NOMO-1 (cell line): ENCODE measurements around the gene SUSD6.

Source experiments
- DNase-seq, 2 experiments: peaks; one replicate each; lab custom pipeline; 2025; ENCODE audit not compliant: unreplicated experiment in 2 of 2; lab: John Stamatoyannopoulos, UW

Gene SUSD6

GRCh38 chr14:69670093-69670492 lies 58.7 kb downstream of the SUSD6 start:
- no peak for DNase-seq

GRCh38 chr14:69671365-69672030 lies 60.1 kb downstream of the SUSD6 start:
- no peak for DNase-seq

GRCh38 chr14:69672356-69672755 lies 61.0 kb downstream of the SUSD6 start:
- no peak for DNase-seq

- peak in 1 of 2 experiments; percentile 5 for DNase-seq
These were observed 61.7 kb downstream of the SUSD6 start for GRCh38 chr14:69673104-69673503.

GRCh38 chr14:69673578-69674305 lies 62.3 kb downstream of the SUSD6 start:
- DNase-seq: no peak

- DNase-seq: no peak
These were observed 63.3 kb downstream of the SUSD6 start for GRCh38 chr14:69674546-69675244.

- DNase-seq: no peak
These were observed 63.8 kb downstream of the SUSD6 start for GRCh38 chr14:69675245-69675583.

- no peak for DNase-seq
These were observed 64.6 kb downstream of the SUSD6 start for GRCh38 chr14:69675877-69676416.

- no peak for DNase-seq
These were observed 65.3 kb downstream of the SUSD6 start for GRCh38 chr14:69676723-69677122.

GRCh38 chr14:69680297-69680696 lies 68.9 kb downstream of the SUSD6 start:
- no peak for DNase-seq

- DNase-seq: peak in 1 of 2 experiments; percentile 69
These were observed 70.7 kb downstream of the SUSD6 start for GRCh38 chr14:69682136-69682535.

- peak in 1 of 2 experiments; percentile 63 for DNase-seq
These were observed 71.3 kb downstream of the SUSD6 start for GRCh38 chr14:69682621-69683263.

- DNase-seq: no peak
These were observed 72.6 kb downstream of the SUSD6 start for GRCh38 chr14:69683971-69684370.

GRCh38 chr14:69684461-69685217 lies 73.2 kb downstream of the SUSD6 start:
- DNase-seq: no peak

- DNase-seq: no peak
These were observed 73.8 kb downstream of the SUSD6 start for GRCh38 chr14:69685218-69685616.

- DNase-seq: no peak
These were observed 74.3 kb downstream of the SUSD6 start for GRCh38 chr14:69685716-69686115.

GRCh38 chr14:69687606-69688298 lies 76.4 kb downstream of the SUSD6 start:
- no peak for DNase-seq

GRCh38 chr14:69688299-69688649 lies 76.9 kb downstream of the SUSD6 start:
- DNase-seq: no peak

- DNase-seq: no peak
These were observed 78.6 kb downstream of the SUSD6 start for GRCh38 chr14:69690042-69690441.

- DNase-seq: no peak
These were observed 81.2 kb downstream of the SUSD6 start for GRCh38 chr14:69692594-69692993.
